ENCODE results near the gene MAPK4. TPM values are rescaled to one million over a fixed set of nuclear protein-coding genes. Genes with fewer than 3 reads are reported as not detected.

Gene MAPK4
- total RNA-seq, 1 donor from 2014 or later: 7.0 TPM

DNA sequence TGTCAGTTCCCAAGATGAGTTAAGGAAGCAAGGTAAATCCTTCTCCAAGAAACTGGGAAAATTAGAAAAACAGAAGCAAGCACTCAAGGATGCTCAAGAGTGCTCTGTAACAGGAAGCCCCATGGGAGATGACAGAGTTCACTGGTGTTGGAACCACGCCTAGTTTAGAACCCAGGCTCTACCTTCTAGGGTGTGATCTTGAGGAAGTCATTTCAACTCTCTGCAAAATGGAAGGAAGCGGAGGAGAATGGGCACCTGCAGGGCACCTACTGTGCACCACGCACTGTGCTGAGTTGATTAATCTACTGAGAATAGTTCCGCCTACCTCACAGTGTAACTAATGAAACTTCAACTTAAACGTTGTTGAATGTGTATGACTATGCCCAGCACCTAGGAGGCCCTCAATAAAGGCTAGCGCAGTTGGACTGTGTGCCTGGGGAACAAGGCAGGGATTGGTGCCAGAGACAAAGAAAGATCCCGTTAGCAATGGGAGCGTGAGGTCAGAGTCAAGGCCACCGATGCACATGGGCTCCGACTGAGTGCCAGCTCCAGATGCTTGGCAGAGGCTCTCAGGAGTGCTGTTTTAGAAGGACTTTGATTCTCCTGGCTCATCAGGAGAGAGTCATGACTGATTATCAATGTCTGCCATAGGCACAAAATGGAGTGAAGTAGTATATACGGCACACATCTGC, 93.7 kb downstream of the MAPK4 start:
- TF ChIP-seq, protein P1, sequence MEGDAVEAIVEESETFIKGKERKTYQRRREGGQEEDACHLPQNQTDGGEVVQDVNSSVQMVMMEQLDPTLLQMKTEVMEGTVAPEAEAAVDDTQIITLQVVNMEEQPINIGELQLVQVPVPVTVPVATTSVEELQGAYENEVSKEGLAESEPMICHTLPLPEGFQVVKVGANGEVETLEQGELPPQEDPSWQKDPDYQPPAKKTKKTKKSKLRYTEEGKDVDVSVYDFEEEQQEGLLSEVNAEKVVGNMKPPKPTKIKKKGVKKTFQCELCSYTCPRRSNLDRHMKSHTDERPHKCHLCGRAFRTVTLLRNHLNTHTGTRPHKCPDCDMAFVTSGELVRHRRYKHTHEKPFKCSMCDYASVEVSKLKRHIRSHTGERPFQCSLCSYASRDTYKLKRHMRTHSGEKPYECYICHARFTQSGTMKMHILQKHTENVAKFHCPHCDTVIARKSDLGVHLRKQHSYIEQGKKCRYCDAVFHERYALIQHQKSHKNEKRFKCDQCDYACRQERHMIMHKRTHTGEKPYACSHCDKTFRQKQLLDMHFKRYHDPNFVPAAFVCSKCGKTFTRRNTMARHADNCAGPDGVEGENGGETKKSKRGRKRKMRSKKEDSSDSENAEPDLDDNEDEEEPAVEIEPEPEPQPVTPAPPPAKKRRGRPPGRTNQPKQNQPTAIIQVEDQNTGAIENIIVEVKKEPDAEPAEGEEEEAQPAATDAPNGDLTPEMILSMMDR (IDR thresholded peaks at IDR 0.05): no peak
- Histone ChIP-seq H3K27ac (no peak overlapping the region), H3K4me1 (no peaks in the 10 kb centered on the region), H3K4me3 (no peak overlapping the region), H3K36me3 (no peaks in the 10 kb centered on the region), H3K9me3 (no peaks in the 10 kb centered on the region), H3K27me3 (no peaks in the 10 kb centered on the region)
- ATAC-seq: no peak
- intact Hi-C loops (cut with DNase I): no loop called here
- DNase-seq: no peak

DNA sequence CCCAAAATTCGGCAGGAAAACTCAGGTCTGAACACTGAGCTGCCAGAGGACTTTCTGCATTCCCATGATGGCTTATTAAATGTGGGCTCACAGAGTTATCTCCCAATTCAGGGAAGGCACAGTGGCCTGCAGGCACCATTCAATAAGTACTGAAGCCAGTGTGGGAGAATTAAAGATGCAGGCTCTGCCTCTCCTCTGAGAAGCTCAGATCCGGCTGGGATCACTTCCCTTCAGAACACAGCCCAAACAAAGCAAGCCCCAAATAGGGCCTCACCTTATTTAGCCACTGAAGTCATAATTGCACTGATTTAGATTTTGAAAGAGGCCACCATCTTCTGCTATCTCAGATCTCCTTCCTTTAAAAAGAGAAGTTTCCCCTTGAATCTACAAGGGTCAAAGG, 94.3 kb downstream of the MAPK4 start:
- Histone ChIP-seq H3K4me3 (no peak overlapping the region), H3K27me3 (no peaks in the 10 kb centered on the region), H3K4me1 (no peaks in the 10 kb centered on the region), H3K9me3 (no peaks in the 10 kb centered on the region), H3K27ac (no peak overlapping the region), H3K36me3 (no peaks in the 10 kb centered on the region)
- ATAC-seq (no peak), DNase-seq (no peak)
- intact Hi-C loops (cut with DNase I): no loop called here
- TF ChIP-seq, protein P1 (IDR thresholded peaks at IDR 0.05): no peak

DNA sequence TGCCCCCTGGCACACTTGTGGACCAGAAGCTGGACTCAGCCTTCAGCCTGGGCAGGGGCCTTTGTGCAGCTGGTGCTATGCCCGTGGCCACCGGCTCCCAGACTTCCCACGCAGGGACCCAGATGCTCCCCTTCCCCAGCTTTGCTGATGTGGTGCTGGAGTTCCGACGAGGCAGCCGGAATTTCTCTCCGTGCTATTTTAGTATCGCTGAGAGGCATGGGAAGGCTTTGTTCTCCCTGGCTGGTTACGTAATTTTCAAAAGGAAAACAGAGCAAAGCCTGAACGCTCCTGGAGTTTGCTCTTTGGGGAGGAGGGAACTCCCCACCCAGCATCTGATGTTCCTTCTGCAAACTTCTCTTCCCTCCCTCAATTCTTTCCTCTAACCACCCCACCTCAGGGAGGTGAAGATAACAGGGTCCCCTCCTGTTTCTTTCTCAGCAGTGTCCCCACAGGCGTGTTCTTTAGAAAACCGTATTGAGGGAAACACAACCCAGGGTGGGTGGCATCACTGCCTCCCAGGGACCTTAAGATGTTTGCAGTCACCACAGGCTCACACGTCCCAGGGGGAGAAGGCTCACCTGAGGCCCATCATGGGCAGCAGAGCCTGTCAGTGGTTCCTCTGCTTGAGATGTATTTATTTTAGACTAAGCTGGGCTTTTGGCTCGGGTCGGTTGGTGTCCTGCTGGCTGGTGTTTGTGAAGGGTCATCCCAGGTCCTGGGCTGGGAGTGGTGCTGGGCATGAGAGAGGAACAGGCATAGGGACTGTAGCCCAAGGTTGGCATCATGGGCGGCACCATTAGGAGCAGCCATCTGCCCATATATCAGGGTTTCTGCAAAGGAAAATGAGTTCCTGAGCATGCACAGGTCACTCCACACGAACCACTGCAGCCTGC, 95.0 kb downstream of the MAPK4 start:
- Histone ChIP-seq H3K9me3 (no peaks in the 10 kb centered on the region), H3K4me3 (no peak overlapping the region), H3K4me1 (no peaks in the 10 kb centered on the region), H3K27me3 (no peaks in the 10 kb centered on the region), H3K36me3 (no peaks in the 10 kb centered on the region), H3K27ac (no peak overlapping the region)
- ATAC-seq: peak; percentile 31
- intact Hi-C loops (cut with DNase I): no loop called here
- DNase-seq: no peak
- TF ChIP-seq, protein P1 (IDR thresholded peaks at IDR 0.05): no peak

DNA sequence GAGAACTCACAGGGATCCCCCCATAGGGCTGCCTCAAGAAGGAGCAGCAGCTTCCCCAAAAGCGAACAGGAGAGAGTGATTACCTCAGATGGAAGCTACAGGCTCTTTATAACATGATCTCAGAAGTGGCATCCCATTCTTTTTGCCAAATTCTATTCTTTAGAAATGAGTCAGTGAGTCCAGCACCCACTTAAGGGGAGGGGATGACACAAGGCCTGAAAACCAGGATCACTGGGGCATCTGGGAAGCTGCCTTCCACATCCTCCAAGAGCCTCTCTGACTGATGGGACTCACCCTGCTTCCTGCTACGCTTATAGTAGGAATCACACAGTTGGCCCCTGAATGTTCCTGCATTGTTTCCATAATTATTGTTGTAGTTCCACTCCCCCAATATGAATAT, 96.5 kb downstream of the MAPK4 start:
- Histone ChIP-seq H3K4me1 (no peaks in the 10 kb centered on the region), H3K27ac (no peak overlapping the region), H3K9me3 (no peaks in the 10 kb centered on the region), H3K36me3 (no peaks in the 10 kb centered on the region), H3K4me3 (no peak overlapping the region), H3K27me3 (no peaks in the 10 kb centered on the region)
- intact Hi-C loops (cut with DNase I): no loop called here
- DNase-seq: no peak
- TF ChIP-seq, protein P1 (IDR thresholded peaks at IDR 0.05): no peak
- ATAC-seq: no peak

DNA sequence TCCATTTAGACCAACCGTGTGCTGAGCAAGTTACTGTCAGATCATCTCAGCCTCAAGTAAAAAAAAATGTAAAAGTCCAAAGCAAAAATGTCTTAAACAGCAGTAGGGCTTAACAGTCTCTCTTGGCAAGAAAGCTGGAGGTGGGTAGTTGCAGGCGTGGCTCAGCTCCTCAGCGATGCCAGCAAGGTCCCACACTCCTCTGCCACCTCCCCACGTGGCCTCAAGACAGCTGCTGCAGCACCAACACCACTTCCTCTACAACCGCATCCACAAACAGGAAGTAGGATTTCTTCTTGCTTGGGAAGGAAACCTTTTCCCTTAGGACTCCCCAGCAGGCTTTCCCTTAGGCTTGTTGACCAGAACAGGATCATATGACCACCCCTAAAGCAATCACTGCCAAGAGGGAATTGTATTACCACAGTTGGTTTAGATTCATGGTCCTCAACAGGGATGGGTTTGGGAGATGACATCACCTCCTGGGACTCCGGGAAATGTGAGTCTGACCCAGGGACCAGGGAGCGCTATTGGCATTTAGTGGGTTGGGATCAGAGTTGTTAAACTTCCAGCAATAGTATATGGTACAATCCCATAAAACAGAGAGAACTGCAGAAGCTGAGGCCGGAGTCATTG, 97.1 kb downstream of the MAPK4 start:
- Histone ChIP-seq H3K4me1 (no peaks in the 10 kb centered on the region), H3K27me3 (no peaks in the 10 kb centered on the region), H3K4me3 (no peak overlapping the region), H3K27ac (no peak overlapping the region), H3K36me3 (no peaks in the 10 kb centered on the region), H3K9me3 (no peaks in the 10 kb centered on the region)
- intact Hi-C loops (cut with DNase I): no loop called here
- ATAC-seq: no peak
- TF ChIP-seq, protein P1 (IDR thresholded peaks at IDR 0.05): no peak
- no peak for DNase-seq

All from upper lobe of right lung (tissue), 1 donor.